ENCODE results near the gene STOX2.

DNA sequence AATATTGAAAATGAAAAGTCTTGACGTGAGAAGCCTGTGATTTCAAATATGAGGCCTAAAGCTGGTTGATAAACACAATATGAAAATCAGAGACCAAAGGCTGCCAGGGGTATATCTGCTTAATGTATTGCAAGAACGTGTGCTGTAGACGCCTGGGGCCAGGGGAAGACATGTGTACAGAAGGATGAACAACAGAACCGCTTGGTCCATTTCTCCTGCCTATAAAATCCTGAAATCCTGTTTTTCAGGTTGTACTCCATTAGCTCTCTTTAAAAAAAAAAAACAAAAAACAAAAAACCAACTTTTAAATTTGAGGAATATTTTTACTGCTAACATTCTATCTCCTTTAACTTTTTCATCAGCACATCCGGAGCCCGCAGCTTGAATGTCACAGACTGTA is 109.2 kb downstream of the STOX2 start:
- no peak for TF ChIP-seq YY1 (IDR thresholded peaks at IDR 0.05; ENCODE audit: low read depth)
- TF ChIP-seq CREB1 (IDR thresholded peaks at IDR 0.05; ENCODE audit: low read depth) = no peak
- TF ChIP-seq, protein P1, sequence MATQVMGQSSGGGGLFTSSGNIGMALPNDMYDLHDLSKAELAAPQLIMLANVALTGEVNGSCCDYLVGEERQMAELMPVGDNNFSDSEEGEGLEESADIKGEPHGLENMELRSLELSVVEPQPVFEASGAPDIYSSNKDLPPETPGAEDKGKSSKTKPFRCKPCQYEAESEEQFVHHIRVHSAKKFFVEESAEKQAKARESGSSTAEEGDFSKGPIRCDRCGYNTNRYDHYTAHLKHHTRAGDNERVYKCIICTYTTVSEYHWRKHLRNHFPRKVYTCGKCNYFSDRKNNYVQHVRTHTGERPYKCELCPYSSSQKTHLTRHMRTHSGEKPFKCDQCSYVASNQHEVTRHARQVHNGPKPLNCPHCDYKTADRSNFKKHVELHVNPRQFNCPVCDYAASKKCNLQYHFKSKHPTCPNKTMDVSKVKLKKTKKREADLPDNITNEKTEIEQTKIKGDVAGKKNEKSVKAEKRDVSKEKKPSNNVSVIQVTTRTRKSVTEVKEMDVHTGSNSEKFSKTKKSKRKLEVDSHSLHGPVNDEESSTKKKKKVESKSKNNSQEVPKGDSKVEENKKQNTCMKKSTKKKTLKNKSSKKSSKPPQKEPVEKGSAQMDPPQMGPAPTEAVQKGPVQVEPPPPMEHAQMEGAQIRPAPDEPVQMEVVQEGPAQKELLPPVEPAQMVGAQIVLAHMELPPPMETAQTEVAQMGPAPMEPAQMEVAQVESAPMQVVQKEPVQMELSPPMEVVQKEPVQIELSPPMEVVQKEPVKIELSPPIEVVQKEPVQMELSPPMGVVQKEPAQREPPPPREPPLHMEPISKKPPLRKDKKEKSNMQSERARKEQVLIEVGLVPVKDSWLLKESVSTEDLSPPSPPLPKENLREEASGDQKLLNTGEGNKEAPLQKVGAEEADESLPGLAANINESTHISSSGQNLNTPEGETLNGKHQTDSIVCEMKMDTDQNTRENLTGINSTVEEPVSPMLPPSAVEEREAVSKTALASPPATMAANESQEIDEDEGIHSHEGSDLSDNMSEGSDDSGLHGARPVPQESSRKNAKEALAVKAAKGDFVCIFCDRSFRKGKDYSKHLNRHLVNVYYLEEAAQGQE (IDR thresholded peaks at IDR 0.05; ENCODE audit: low read depth) = no peak

Measured in Ishikawa (cell line).